GM12864 (cell line): Measurements from ENCODE around the gene CERS6.

Experiments used
- DNase-seq: peaks from one replicate; pipeline ENCODE4 v3.0.0-alpha.2; 2011; ENCODE audit warnings: low read depth
- H3K4me3 ChIP-seq: 2 replicates; pipeline ENCODE4 v1.5.1; 2011; ENCODE audit warnings: mild to moderate bottlenecking, low read depth, low read length, control low read depth
- TF ChIP-seq, protein P1 (sequence below): IDR thresholded peaks from 2 replicates; pipeline ENCODE4 v1.5.1; 2011; ENCODE audit warnings: low read depth, mild to moderate bottlenecking, moderate library complexity, low read length, control low read depth, inconsistent platforms; ENCODE audit errors: missing control alignments

The CERS6 gene

DNA sequence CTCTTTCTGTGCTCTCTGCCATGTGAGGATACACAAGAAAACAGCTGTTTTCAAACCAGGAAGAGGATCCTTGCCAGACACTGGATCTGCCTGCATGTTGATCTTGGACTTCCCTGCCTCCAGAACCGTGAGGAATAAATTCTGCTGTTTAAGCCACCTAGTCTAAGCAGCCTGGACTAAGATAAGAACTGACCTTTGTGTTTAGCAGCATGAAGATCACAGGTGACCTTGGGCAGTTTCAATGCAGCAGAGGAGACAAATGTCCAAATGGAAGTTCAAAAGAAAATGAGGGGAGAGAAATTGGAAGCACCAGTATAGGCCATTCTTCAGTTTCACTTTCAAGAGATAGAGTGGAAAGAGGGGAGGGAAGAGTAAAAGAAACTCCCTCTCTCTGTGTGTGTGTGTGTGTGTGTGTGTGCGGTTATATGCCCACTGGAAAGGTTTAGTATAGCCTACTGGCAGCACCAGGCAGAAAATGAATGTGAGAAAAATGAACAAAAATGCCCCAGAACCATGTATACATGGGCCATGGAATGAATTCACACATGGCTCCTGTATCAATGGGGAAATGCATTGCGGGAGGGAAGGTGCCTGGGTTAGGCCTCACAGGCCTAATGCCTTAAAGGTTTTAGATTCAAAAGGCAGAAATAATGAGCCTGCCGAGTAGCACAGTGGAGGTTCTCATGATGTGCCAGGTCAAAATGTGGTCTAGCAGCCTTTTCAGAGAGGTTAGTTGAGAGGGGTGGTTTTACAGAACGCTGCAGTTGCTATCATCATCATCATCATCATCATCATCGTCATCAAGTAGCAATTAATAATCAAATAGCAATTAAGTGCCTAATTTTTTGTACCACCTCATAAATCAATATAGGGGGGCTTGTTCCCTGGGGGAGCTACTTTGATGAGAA lies 1.1 kb upstream of the CERS6 start:
- TF ChIP-seq, protein P1, sequence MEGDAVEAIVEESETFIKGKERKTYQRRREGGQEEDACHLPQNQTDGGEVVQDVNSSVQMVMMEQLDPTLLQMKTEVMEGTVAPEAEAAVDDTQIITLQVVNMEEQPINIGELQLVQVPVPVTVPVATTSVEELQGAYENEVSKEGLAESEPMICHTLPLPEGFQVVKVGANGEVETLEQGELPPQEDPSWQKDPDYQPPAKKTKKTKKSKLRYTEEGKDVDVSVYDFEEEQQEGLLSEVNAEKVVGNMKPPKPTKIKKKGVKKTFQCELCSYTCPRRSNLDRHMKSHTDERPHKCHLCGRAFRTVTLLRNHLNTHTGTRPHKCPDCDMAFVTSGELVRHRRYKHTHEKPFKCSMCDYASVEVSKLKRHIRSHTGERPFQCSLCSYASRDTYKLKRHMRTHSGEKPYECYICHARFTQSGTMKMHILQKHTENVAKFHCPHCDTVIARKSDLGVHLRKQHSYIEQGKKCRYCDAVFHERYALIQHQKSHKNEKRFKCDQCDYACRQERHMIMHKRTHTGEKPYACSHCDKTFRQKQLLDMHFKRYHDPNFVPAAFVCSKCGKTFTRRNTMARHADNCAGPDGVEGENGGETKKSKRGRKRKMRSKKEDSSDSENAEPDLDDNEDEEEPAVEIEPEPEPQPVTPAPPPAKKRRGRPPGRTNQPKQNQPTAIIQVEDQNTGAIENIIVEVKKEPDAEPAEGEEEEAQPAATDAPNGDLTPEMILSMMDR, result no peak
- peak overlapping the region; percentile 97 for H3K4me3 ChIP-seq
- no peak for DNase-seq

DNA sequence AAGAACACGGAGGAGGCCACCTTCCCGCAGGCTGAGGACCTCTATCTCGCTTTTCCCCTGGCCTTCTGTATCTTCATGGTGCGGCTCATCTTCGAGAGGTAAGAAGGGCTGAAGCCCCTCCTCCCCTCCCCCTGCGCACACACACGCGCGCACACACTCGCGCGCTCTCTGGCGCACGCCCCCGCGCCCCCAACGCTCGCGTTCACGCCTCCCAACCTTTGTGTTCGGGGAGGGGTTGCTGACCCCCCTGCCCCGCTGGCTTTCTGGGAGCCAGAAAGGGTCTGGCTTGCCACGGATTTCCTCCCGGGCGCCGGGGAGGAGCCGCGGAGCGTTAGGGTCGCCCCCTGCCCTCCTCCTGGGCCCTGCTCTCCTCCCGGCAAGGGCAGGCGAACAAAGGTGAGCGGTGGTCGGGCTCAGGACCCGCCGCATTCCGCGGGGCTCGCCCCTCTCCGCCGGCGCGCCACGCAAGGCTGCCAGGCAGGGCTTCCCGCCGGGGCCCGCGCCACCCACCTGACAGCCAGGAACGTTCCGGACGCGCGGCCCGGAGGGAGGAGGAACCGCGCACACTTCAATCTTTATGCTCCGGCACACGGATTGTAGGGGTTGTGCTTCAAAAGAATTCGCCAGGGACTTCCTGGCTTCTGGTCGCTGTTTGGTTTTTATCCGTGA lies 583 bp downstream of the CERS6 start:
- no peak for DNase-seq
- TF ChIP-seq, protein P1, result no peak
- peak overlapping the region; percentile 97 for H3K4me3 ChIP-seq

DNA sequence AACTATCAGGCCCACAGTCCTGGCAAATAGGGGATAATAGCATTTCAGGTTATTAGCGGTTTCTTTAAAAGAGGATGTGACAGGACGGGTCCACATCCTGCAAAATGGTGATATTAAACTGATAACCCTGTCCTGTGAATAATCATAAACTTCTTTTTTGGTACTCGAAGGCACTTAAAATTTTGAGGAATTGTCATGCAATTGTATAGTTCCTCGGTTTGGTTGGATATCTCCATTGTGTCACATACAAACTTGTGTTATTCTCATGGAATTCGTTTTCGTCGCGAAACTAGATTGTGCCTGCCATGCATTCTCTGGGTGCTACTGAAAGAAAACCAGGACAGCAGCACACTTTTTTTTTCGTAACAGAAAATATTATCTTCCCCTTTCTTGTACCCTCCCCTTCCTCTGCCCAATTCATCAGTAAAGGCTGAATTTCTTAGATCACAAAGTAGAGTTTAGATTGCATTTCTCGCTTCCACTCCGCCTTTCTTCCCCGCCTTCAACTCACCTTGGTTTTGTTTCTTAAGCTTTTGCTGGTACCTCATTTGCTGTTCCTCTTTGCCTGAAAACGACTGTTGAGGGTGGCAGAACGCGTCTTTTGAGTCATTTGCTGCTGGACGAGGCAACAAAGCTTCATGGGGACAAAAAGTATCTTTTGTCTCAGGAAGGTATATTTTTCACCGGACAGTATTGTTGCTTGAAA lies 1.3 kb downstream of the CERS6 start:
- no peak for DNase-seq
- TF ChIP-seq, protein P1, result no peak
- peak overlapping the region; percentile 97 for H3K4me3 ChIP-seq

DNA sequence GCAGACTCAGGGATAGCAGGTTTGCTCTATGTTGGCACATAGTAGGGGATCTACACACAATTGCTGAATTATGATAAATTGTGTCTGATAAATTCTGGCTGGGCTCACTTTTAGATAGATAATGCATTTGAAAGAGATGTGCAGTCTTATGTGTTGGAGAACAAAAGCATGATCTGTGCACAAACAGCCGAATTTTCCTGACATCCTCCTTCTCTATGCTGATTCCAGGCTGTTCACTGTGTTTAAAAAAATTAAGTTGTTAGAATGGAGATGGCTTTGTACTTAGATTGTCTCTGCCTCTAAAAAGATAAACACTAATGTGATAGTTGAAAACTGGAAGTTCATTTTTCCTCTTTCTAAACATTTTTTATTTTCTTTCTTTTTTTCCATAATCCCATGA lies 2.1 kb downstream of the CERS6 start:
- no peak for DNase-seq
- TF ChIP-seq, protein P1, result no peak
- peak overlapping the region; percentile 97 for H3K4me3 ChIP-seq

DNA sequence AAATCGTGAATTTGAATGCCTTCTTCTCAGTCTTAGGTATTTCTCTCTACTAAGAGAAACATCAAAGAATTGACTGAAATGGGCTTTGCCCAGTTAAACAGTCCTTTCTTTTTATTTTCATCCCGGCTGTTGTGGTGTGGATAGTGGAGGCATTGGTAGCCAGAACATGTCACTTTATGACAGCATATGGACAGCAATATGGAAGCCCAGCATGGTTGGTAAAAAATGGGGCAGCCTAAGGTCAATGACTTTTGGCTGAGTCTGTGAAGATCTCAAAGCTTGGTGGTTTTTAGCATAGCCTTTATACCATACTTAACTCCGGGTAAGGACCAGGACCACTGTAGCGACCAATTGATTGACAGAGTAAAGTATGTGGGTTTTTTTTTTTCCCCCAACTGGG lies 3.2 kb downstream of the CERS6 start:
- TF ChIP-seq, protein P1, result no peak
- no peak for DNase-seq

DNA sequence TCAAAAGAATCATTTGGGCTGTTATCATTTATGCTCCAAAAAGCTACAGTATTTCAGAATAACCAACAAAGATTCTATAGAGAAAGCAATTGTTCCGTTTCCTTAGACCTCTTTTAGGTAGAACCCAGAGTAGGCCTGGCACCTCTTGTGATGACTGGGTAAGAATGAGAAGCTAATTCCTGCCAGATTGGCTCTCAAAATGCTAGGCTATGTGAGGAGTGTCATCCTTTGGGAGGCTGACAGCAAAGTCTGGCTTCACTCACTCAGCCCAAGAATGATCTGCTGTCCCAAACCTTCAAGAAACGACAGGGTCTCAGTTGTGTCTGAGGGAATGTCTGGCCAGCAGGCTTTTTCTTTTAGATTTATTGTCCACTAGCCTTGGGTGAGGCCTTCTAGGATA lies 4.5 kb downstream of the CERS6 start:
- DNase-seq, result no peak
- no peak overlapping the region for H3K4me3 ChIP-seq
- TF ChIP-seq, protein P1, result no peak

More for the DNA sequence above, 3.2 kb downstream of the CERS6 start:
- no peak overlapping the region for H3K4me3 ChIP-seq
